ENCODE results near the gene ADPRHL1. TPM values are rescaled to one million over a fixed set of nuclear protein-coding genes. Genes with fewer than 3 reads are reported as not detected.

Gene ADPRHL1
- total RNA-seq, 1 donor from 2014 or later, result 2.7 TPM

GRCh38 chr13:113485545-113485944, 32.3 kb upstream of the ADPRHL1 start:
- peaks cover 11% of the 10 kb centered on the region for H3K4me1 ChIP-seq
- DNase-seq, result no peak
- no peak overlapping the region for H3K27ac ChIP-seq
- no peak overlapping the region for H3K4me3 ChIP-seq
- no peaks in the 10 kb centered on the region for H3K27me3 ChIP-seq (ENCODE audit: low read depth)
- intact Hi-C loops (cut with DNase I), result no loop called here
- no peaks in the 10 kb centered on the region for H3K9me3 ChIP-seq
- ATAC-seq, result no peak
- TF ChIP-seq, protein P1, sequence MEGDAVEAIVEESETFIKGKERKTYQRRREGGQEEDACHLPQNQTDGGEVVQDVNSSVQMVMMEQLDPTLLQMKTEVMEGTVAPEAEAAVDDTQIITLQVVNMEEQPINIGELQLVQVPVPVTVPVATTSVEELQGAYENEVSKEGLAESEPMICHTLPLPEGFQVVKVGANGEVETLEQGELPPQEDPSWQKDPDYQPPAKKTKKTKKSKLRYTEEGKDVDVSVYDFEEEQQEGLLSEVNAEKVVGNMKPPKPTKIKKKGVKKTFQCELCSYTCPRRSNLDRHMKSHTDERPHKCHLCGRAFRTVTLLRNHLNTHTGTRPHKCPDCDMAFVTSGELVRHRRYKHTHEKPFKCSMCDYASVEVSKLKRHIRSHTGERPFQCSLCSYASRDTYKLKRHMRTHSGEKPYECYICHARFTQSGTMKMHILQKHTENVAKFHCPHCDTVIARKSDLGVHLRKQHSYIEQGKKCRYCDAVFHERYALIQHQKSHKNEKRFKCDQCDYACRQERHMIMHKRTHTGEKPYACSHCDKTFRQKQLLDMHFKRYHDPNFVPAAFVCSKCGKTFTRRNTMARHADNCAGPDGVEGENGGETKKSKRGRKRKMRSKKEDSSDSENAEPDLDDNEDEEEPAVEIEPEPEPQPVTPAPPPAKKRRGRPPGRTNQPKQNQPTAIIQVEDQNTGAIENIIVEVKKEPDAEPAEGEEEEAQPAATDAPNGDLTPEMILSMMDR (IDR thresholded peaks at IDR 0.05), result no peak
- no peaks in the 10 kb centered on the region for H3K36me3 ChIP-seq

- H3K4me3 ChIP-seq, result no peak overlapping the region
- no peak for ATAC-seq
- TF ChIP-seq, protein P1 (IDR thresholded peaks at IDR 0.05), result no peak
- no peaks in the 10 kb centered on the region for H3K4me1 ChIP-seq
- DNase-seq, result no peak
- no peak overlapping the region for H3K27ac ChIP-seq
- H3K9me3 ChIP-seq, result no peaks in the 10 kb centered on the region
- H3K36me3 ChIP-seq, result peaks cover 17% of the 10 kb centered on the region
- no peaks in the 10 kb centered on the region for H3K27me3 ChIP-seq (ENCODE audit: low read depth)
- intact Hi-C loops (cut with DNase I), result no loop called here
These were observed 30.4 kb upstream of the ADPRHL1 start for GRCh38 chr13:113483504-113484293.

- Histone ChIP-seq H3K27me3 (ENCODE audit: low read depth) (no peaks in the 10 kb centered on the region), H3K27ac (no peak overlapping the region), H3K4me3 (no peak overlapping the region), H3K9me3 (no peaks in the 10 kb centered on the region), H3K36me3 (peaks cover 18% of the 10 kb centered on the region), H3K4me1 (no peaks in the 10 kb centered on the region)
- TF ChIP-seq, protein P1 (IDR thresholded peaks at IDR 0.05), result no peak
- DNase-seq (no peak), ATAC-seq (no peak)
- intact Hi-C loops (cut with DNase I), result no loop called here
These were observed 29.8 kb upstream of the ADPRHL1 start for GRCh38 chr13:113483081-113483480.

- H3K36me3 ChIP-seq, result peaks cover 51% of the 10 kb centered on the region
These were observed 25.9 kb upstream of the ADPRHL1 start for GRCh38 chr13:113479179-113479578.

GRCh38 chr13:113477724-113478123, 24.4 kb upstream of the ADPRHL1 start:
- intact Hi-C loops (cut with DNase I), result no loop called here

More at GRCh38 chr13:113479179-113479578, 25.9 kb upstream of the ADPRHL1 start:
- DNase-seq (no peak), ATAC-seq (no peak)
- intact Hi-C loops (cut with DNase I), result no loop called here
- no peak overlapping the region for H3K27ac ChIP-seq
- no peaks in the 10 kb centered on the region for H3K9me3 ChIP-seq
- TF ChIP-seq, protein P1 (IDR thresholded peaks at IDR 0.05), result no peak
- H3K27me3 ChIP-seq (ENCODE audit: low read depth), result no peaks in the 10 kb centered on the region
- H3K4me1 ChIP-seq, result peaks cover 5% of the 10 kb centered on the region
- no peak overlapping the region for H3K4me3 ChIP-seq

More at GRCh38 chr13:113477724-113478123, 24.4 kb upstream of the ADPRHL1 start:
- H3K4me3 ChIP-seq, result no peak overlapping the region
- DNase-seq (no peak), ATAC-seq (no peak)
- no peaks in the 10 kb centered on the region for H3K27me3 ChIP-seq (ENCODE audit: low read depth)
- peaks cover 60% of the 10 kb centered on the region for H3K36me3 ChIP-seq
- peaks cover 12% of the 10 kb centered on the region for H3K4me1 ChIP-seq
- no peaks in the 10 kb centered on the region for H3K9me3 ChIP-seq
- no peak overlapping the region for H3K27ac ChIP-seq
- TF ChIP-seq, protein P1 (IDR thresholded peaks at IDR 0.05), result no peak

Measured in lower lobe of right lung (tissue), 2 donors.